Measurements from ENCODE around the gene CDK6.

Gene CDK6

GRCh38 chr7:92736870-92737269, 99.5 kb downstream of the CDK6 start:
- DNase-seq (ENCODE audit: low read depth), result no peak

GRCh38 chr7:92735707-92736106, 100.7 kb downstream of the CDK6 start:
- peak; percentile 79 for DNase-seq (ENCODE audit: low read depth)

GRCh38 chr7:92732316-92733036, 103.9 kb downstream of the CDK6 start:
- no peak for DNase-seq (ENCODE audit: low read depth)

GRCh38 chr7:92731335-92732063, 104.9 kb downstream of the CDK6 start:
- no peak for DNase-seq (ENCODE audit: low read depth)

GRCh38 chr7:92730808-92731207, 105.6 kb downstream of the CDK6 start:
- DNase-seq (ENCODE audit: low read depth), result no peak

GRCh38 chr7:92729751-92730150, 106.6 kb downstream of the CDK6 start:
- no peak for DNase-seq (ENCODE audit: low read depth)

GRCh38 chr7:92729172-92729571, 107.2 kb downstream of the CDK6 start:
- DNase-seq (ENCODE audit: low read depth), result no peak

GRCh38 chr7:92727755-92728154, 108.6 kb downstream of the CDK6 start:
- no peak for DNase-seq (ENCODE audit: low read depth)

GRCh38 chr7:92725161-92725925, 111.0 kb downstream of the CDK6 start:
- DNase-seq (ENCODE audit: low read depth), result no peak

- no peak for DNase-seq (ENCODE audit: low read depth)
Measured at GRCh38 chr7:92723943-92724342, 112.4 kb downstream of the CDK6 start.

GRCh38 chr7:92723205-92723604, 113.2 kb downstream of the CDK6 start:
- no peak for DNase-seq (ENCODE audit: low read depth)

- no peak for DNase-seq (ENCODE audit: low read depth)
Measured at GRCh38 chr7:92722541-92722940, 113.8 kb downstream of the CDK6 start.

- no peak for DNase-seq (ENCODE audit: low read depth)
Measured at GRCh38 chr7:92720604-92721350, 115.6 kb downstream of the CDK6 start.

GRCh38 chr7:92717993-92718716, 118.2 kb downstream of the CDK6 start:
- DNase-seq (ENCODE audit: low read depth), result peak; percentile 75

- DNase-seq (ENCODE audit: low read depth), result peak; percentile 43
Measured at GRCh38 chr7:92717623-92717992, 118.8 kb downstream of the CDK6 start.

GRCh38 chr7:92716825-92717580, 119.4 kb downstream of the CDK6 start:
- no peak for DNase-seq (ENCODE audit: low read depth)

GRCh38 chr7:92715963-92716362, 120.4 kb downstream of the CDK6 start:
- no peak for DNase-seq (ENCODE audit: low read depth)

GRCh38 chr7:92714767-92715166, 121.6 kb downstream of the CDK6 start:
- DNase-seq (ENCODE audit: low read depth), result no peak

- no peak for DNase-seq (ENCODE audit: low read depth)
Measured at GRCh38 chr7:92714280-92714679, 122.1 kb downstream of the CDK6 start.

- no peak for DNase-seq (ENCODE audit: low read depth)
Measured at GRCh38 chr7:92709912-92710311, 126.5 kb downstream of the CDK6 start.

- DNase-seq (ENCODE audit: low read depth), result no peak
Measured at GRCh38 chr7:92709150-92709549, 127.2 kb downstream of the CDK6 start.
